ENCODE data around the gene RNLS. TPM values are rescaled to one million over a fixed set of nuclear protein-coding genes. Genes with fewer than 3 reads are reported as not detected.
A peak's percentile ranks its signal among the peaks of the same experiment; 100 is the strongest.

The RNLS gene
- total RNA-seq, 1 donor from 2014 or later, result 4.4 TPM

DNA sequence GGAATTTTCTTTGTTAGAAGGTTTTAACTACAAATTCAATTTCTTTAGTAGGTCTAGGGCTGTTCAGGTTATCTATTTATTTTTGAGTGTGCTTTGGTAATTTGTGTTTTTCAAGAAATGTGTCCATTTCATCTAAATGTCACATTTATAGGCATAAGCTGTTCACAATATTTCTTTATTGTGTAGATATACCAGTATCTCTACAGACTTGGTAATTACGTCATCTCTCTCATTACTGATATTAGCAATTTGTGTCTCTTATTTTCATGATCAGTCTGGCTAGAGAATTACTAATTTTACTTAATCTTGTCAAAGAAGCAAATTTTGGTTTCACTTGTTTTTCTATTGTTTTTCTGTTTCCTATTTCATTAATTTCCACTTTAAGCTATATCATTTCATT lies 152.0 kb downstream of the RNLS start:
- no peak for TF ChIP-seq CTCF (IDR thresholded peaks at IDR 0.05; ENCODE audit: partially characterized antibody, unreplicated experiment)
- H3K27ac Mint-ChIP-seq (ENCODE audit: unreplicated experiment), result no peak overlapping the region
- peaks cover 15% of the 10 kb centered on the region for H3K4me1 Mint-ChIP-seq (ENCODE audit: low read depth, unreplicated experiment)
- no peaks in the 10 kb centered on the region for H3K36me3 Mint-ChIP-seq (ENCODE audit: unreplicated experiment)
- no peaks in the 10 kb centered on the region for H3K27me3 Mint-ChIP-seq (ENCODE audit: unreplicated experiment)
- no peak for DNase-seq
- no peak overlapping the region for H3K4me3 Mint-ChIP-seq (ENCODE audit: unreplicated experiment)
- no peaks in the 10 kb centered on the region for H3K9me3 Mint-ChIP-seq (ENCODE audit: unreplicated experiment)

GRCh38 chr10:88428976-88429375 lies 154.1 kb downstream of the RNLS start:
- no peaks in the 10 kb centered on the region for H3K36me3 Mint-ChIP-seq (ENCODE audit: unreplicated experiment)
- no peak for TF ChIP-seq CTCF (IDR thresholded peaks at IDR 0.05; ENCODE audit: partially characterized antibody, unreplicated experiment)
- no peak overlapping the region for H3K27ac Mint-ChIP-seq (ENCODE audit: unreplicated experiment)
- H3K4me1 Mint-ChIP-seq (ENCODE audit: low read depth, unreplicated experiment), result peaks cover 15% of the 10 kb centered on the region
- no peaks in the 10 kb centered on the region for H3K9me3 Mint-ChIP-seq (ENCODE audit: unreplicated experiment)
- no peak overlapping the region for H3K4me3 Mint-ChIP-seq (ENCODE audit: unreplicated experiment)
- no peak for DNase-seq
- H3K27me3 Mint-ChIP-seq (ENCODE audit: unreplicated experiment), result no peaks in the 10 kb centered on the region

- no peak for TF ChIP-seq CTCF (IDR thresholded peaks at IDR 0.05; ENCODE audit: partially characterized antibody, unreplicated experiment)
- H3K27ac Mint-ChIP-seq (ENCODE audit: unreplicated experiment), result peak overlapping the region; percentile 19
- peaks cover 15% of the 10 kb centered on the region for H3K4me1 Mint-ChIP-seq (ENCODE audit: low read depth, unreplicated experiment)
- no peak overlapping the region for H3K4me3 Mint-ChIP-seq (ENCODE audit: unreplicated experiment)
- DNase-seq, result no peak
- no peaks in the 10 kb centered on the region for H3K36me3 Mint-ChIP-seq (ENCODE audit: unreplicated experiment)
- no peaks in the 10 kb centered on the region for H3K9me3 Mint-ChIP-seq (ENCODE audit: unreplicated experiment)
- H3K27me3 Mint-ChIP-seq (ENCODE audit: unreplicated experiment), result no peaks in the 10 kb centered on the region
Observed at GRCh38 chr10:88428442-88428841, 154.7 kb downstream of the RNLS start.

DNA sequence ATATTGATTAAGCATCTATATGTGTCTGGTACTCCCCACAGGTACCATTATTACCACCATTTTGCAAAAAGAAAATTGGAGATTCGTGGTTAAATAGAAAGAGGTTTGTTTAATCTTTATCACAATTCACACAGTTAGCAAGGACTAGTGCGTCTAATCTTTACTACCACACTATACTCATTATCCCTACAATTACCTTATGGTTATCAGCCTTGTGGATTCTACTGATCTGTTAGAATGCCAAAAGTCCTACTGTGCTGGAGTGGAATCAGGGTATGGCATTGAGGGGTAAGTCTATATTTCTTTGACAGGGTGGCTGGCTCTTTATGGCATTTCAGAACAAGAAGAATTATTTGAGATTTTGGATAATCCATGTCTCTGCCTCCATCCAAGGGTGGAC lies 156.1 kb downstream of the RNLS start:
- Mint-ChIP-seq H3K27ac (ENCODE audit: unreplicated experiment) (no peak overlapping the region), H3K27me3 (ENCODE audit: unreplicated experiment) (no peaks in the 10 kb centered on the region), H3K9me3 (ENCODE audit: unreplicated experiment) (no peaks in the 10 kb centered on the region), H3K4me1 (ENCODE audit: low read depth, unreplicated experiment) (peaks cover 15% of the 10 kb centered on the region), H3K36me3 (ENCODE audit: unreplicated experiment) (no peaks in the 10 kb centered on the region), H3K4me3 (ENCODE audit: unreplicated experiment) (no peak overlapping the region)
- no peak for TF ChIP-seq CTCF (IDR thresholded peaks at IDR 0.05; ENCODE audit: partially characterized antibody, unreplicated experiment)
- DNase-seq, result no peak

DNA sequence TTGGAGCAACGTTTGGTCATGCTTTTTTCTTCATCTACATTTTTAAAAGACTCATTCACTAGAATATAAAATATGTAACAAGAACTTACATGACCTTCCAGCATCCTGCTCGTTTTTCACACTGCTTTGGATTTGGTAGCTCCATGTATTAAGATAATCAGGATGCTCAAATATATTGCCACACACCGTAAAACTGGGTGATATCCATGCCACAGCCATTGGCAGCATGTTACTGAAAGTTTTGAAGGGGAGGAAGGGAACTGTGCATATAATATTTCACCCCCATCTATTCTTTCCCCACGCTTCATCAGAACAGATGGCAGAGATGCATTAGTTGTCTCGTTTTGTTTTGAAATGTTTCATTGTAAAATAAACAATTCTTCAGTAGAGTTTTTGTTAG lies 158.2 kb downstream of the RNLS start:
- H3K36me3 Mint-ChIP-seq (ENCODE audit: unreplicated experiment), result no peaks in the 10 kb centered on the region
- H3K27me3 Mint-ChIP-seq (ENCODE audit: unreplicated experiment), result no peaks in the 10 kb centered on the region
- H3K4me1 Mint-ChIP-seq (ENCODE audit: low read depth, unreplicated experiment), result peaks cover 10% of the 10 kb centered on the region
- DNase-seq, result no peak
- no peaks in the 10 kb centered on the region for H3K9me3 Mint-ChIP-seq (ENCODE audit: unreplicated experiment)
- no peak overlapping the region for H3K27ac Mint-ChIP-seq (ENCODE audit: unreplicated experiment)
- no peak overlapping the region for H3K4me3 Mint-ChIP-seq (ENCODE audit: unreplicated experiment)
- TF ChIP-seq CTCF (IDR thresholded peaks at IDR 0.05; ENCODE audit: partially characterized antibody, unreplicated experiment), result no peak
